SKM-1 (cell line): ENCODE measurements around the gene HDDC3.

Experiments used
- DNase-seq: peaks from one replicate; lab custom pipeline; 2025; ENCODE audit not compliant: unreplicated experiment; lab: John Stamatoyannopoulos, UW

Gene HDDC3

GRCh38 chr15:90893175-90894090 lies 38.9 kb downstream of the HDDC3 start:
- DNase-seq, result no peak

GRCh38 chr15:90892498-90893174 lies 39.7 kb downstream of the HDDC3 start:
- DNase-seq, result no peak

- DNase-seq, result no peak
Measured at GRCh38 chr15:90892023-90892422, 40.3 kb downstream of the HDDC3 start.

- DNase-seq, result no peak
Measured at GRCh38 chr15:90891346-90891949, 40.9 kb downstream of the HDDC3 start.

GRCh38 chr15:90890839-90891238 lies 41.5 kb downstream of the HDDC3 start:
- DNase-seq, result no peak

- DNase-seq, result no peak
Measured at GRCh38 chr15:90889736-90890456, 42.5 kb downstream of the HDDC3 start.

GRCh38 chr15:90889313-90889730 lies 43.0 kb downstream of the HDDC3 start:
- DNase-seq, result no peak

GRCh38 chr15:90887037-90887481 lies 45.3 kb downstream of the HDDC3 start:
- DNase-seq, result no peak

GRCh38 chr15:90886291-90886614 lies 46.1 kb downstream of the HDDC3 start:
- no peak for DNase-seq

- DNase-seq, result peak; percentile 86
Measured at GRCh38 chr15:90885432-90886290, 46.7 kb downstream of the HDDC3 start.

GRCh38 chr15:90884719-90885431 lies 47.5 kb downstream of the HDDC3 start:
- DNase-seq, result no peak

GRCh38 chr15:90883976-90884718 lies 48.2 kb downstream of the HDDC3 start, which contains the start of gene FES:
FES (plus strand) TSS chr15:90884504; CDS start chr15:90885046, 542 bp downstream.
- DNase-seq, result peak; percentile 30

GRCh38 chr15:90883526-90883975 lies 48.8 kb downstream of the HDDC3 start:
- no peak for DNase-seq

- no peak for DNase-seq
Measured at GRCh38 chr15:90882781-90883525, 49.4 kb downstream of the HDDC3 start.

GRCh38 chr15:90881978-90882721 lies 50.2 kb downstream of the HDDC3 start:
- DNase-seq, result no peak

GRCh38 chr15:90881181-90881977 lies 51.0 kb downstream of the HDDC3 start:
- DNase-seq, result no peak
